Caco-2 (cell line): Measurements from ENCODE around the gene HMCN1. TPM values are rescaled to one million over a fixed set of nuclear protein-coding genes. Genes with fewer than 3 reads are reported as not detected.

Source experiments
- BruUV-seq: library from RNA; stranded (reverse); fragments of 400-500 nt; replicated peaks from 2 replicates; lab custom pipeline; 2021; lab: Mats Ljungman, UMichigan
- CTCF ChIA-PET: fragments of 300-600 bp; sonication (Branson Sonifier 250); formaldehyde crosslinking; loops from one replicate; lab custom pipeline; 2022; ENCODE audit warnings: antibody characterized with exemption; lab: Charles Lee
- POLR2A ChIA-PET: fragments of 300-600 bp; sonication (Branson Sonifier 250); formaldehyde crosslinking; loops from one replicate; lab custom pipeline; 2022; ENCODE audit warnings: antibody characterized with exemption; lab: Charles Lee
- DNase-seq, 2 experiments: peaks; one replicate each; pipeline versions ENCODE4 v3.0.0 to v3.0.0-alpha.2; 2020 to 2022
- H3K27me3 ChIP-seq: replicated peaks from 2 replicates; pipeline ENCODE4 v1.6.0; 2011; ENCODE audit warnings: low read length; ENCODE audit not compliant: control insufficient read depth, insufficient read depth
- H3K36me3 ChIP-seq: 2 replicates; pipeline ENCODE4 v1.5.1; 2011; ENCODE audit warnings: low read length; ENCODE audit not compliant: control insufficient read depth, insufficient read depth
- H3K4me1 ChIP-seq: fragments of 250-450 bp; sonication (Bioruptor Pico); 2 replicates; pipeline ENCODE4 v1.5.1; 2020; ENCODE audit warnings: mild to moderate bottlenecking
- H3K4me3 ChIP-seq: 2 replicates; pipeline ENCODE4 v1.5.1; 2011; ENCODE audit warnings: low read depth, mild to moderate bottlenecking, control low read depth, low read length
- H3K9me3 ChIP-seq: fragments of 250-450 bp; sonication (Bioruptor Pico); 2 replicates; pipeline ENCODE4 v1.5.1; 2020; ENCODE audit warnings: mild to moderate bottlenecking, moderate library complexity
- H3K27ac Mint-ChIP-seq: one replicate; pipeline ENCODE4 v1.8.0; 2022; ENCODE audit warnings: mixed read lengths; ENCODE audit not compliant: unreplicated experiment
- H3K27me3 Mint-ChIP-seq: one replicate; pipeline ENCODE4 v1.8.0; 2022; ENCODE audit warnings: mixed read lengths; ENCODE audit not compliant: insufficient read depth, unreplicated experiment
- H3K36me3 Mint-ChIP-seq: one replicate; pipeline ENCODE4 v1.8.0; 2022; ENCODE audit warnings: mild to moderate bottlenecking, mixed read lengths; ENCODE audit not compliant: insufficient read depth, unreplicated experiment
- H3K4me1 Mint-ChIP-seq: one replicate; pipeline ENCODE4 v1.8.0; 2022; ENCODE audit warnings: low read depth, mixed read lengths; ENCODE audit not compliant: unreplicated experiment
- H3K4me3 Mint-ChIP-seq: one replicate; pipeline ENCODE4 v1.8.0; 2022; ENCODE audit warnings: mild to moderate bottlenecking, moderate library complexity, mixed read lengths; ENCODE audit not compliant: unreplicated experiment
- H3K9me3 Mint-ChIP-seq: one replicate; pipeline ENCODE4 v1.8.0; 2022; ENCODE audit warnings: mixed read lengths; ENCODE audit not compliant: unreplicated experiment
- intact Hi-C: fragments of 100-400 bp; cut with micrococcal nuclease; formaldehyde crosslinking; loops from one replicate; pipeline ENCODE4 v1.10.0; 2022; ENCODE audit not compliant: unreplicated experiment
- total RNA-seq: library from RNA; stranded (reverse); gene quantifications from 2 replicates; pipeline ENCODE4 v1.2.3, GENCODE V29; 2022
- TF ChIP-seq, protein P1 (sequence below), 2 experiments: fragments of 200-600 bp in 1 of 2; IDR thresholded peaks; 1 replicate in 1 of 2; 2 replicates in 1 of 2; pipeline versions ENCODE4 v1.5.1 to v1.8.0; 2011 to 2022; ENCODE audit warnings: antibody characterized with exemption in 1 of 2, control low read depth in 1 of 2, inconsistent platforms in 1 of 2, low read depth in 1 of 2, low read length in 1 of 2, mild to moderate bottlenecking in 1 of 2, moderate library complexity in 1 of 2; ENCODE audit not compliant: insufficient read depth in 1 of 2, severe bottlenecking in 1 of 2, unreplicated experiment in 1 of 2

The HMCN1 gene
- total RNA-seq, 1 experiment from 2014 or later = 0.02 TPM

DNA sequence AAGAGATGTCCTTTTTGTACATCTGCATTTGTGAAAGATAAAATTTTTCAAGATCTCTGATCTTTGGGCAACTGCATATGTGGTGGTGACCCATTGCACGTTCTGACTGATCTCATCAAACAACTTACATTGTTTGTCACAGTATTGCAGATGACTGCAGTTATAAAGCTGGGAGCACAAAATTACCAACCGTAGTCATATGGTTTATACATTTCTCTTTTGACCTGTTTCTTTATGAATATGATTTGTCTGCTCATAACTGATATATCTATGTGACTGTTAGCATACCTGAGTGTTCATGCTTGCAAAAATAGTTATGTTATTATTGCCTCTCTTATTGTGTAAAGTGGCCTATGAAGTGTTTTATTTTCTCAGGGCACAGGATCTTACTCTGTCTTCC is 43.7 kb upstream of the HMCN1 start:
- Histone ChIP-seq H3K4me1 (peaks cover 9% of the 10 kb centered on the region), H3K4me3 (no peak overlapping the region), H3K36me3 (no peaks in the 10 kb centered on the region), H3K27me3 (no peaks in the 10 kb centered on the region), H3K9me3 (no peaks in the 10 kb centered on the region)
- Mint-ChIP-seq H3K4me3 (no peak overlapping the region), H3K9me3 (no peaks in the 10 kb centered on the region), H3K27me3 (peaks cover 4% of the 10 kb centered on the region), H3K36me3 (no peaks in the 10 kb centered on the region), H3K27ac (no peak overlapping the region), H3K4me1 (peaks cover 10% of the 10 kb centered on the region)
- CTCF ChIA-PET = no interaction called here
- TF ChIP-seq, protein P1, sequence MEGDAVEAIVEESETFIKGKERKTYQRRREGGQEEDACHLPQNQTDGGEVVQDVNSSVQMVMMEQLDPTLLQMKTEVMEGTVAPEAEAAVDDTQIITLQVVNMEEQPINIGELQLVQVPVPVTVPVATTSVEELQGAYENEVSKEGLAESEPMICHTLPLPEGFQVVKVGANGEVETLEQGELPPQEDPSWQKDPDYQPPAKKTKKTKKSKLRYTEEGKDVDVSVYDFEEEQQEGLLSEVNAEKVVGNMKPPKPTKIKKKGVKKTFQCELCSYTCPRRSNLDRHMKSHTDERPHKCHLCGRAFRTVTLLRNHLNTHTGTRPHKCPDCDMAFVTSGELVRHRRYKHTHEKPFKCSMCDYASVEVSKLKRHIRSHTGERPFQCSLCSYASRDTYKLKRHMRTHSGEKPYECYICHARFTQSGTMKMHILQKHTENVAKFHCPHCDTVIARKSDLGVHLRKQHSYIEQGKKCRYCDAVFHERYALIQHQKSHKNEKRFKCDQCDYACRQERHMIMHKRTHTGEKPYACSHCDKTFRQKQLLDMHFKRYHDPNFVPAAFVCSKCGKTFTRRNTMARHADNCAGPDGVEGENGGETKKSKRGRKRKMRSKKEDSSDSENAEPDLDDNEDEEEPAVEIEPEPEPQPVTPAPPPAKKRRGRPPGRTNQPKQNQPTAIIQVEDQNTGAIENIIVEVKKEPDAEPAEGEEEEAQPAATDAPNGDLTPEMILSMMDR (IDR thresholded peaks at IDR 0.05; ENCODE audit: insufficient read depth in 1 of 2, low read depth in 1 of 2, low read length in 1 of 2, severe bottlenecking in 1 of 2, unreplicated experiment in 1 of 2) = no peak
- DNase-seq = no peak
- intact Hi-C loops = loop anchor here (10.0 kb wide), 1 partner anchor 646 kb away; the partner anchor contains the start of gene RNF2
- POLR2A ChIA-PET = no interaction called here
- no TSS peak for BruUV-seq

DNA sequence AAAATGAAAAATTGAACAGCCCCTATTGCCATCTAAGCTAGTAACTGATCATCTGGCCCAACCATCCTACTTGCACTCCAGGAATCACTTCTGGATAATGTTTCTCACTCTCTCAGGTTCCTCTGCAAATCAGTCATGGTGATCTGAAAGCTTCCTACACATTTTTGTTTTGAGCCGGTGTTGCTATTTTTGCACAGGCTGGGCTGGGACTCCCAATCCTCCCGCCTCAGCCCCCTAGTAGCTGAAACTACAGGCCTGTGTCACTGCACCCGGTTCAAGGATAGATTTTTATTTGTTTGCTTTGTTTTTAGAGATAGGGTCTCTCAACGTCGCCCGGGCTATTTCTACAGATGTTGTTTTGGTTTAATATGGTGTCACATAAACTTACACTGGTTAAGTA is 40.5 kb upstream of the HMCN1 start:
- H3K4me3 ChIP-seq = no peak overlapping the region
- H3K4me1 Mint-ChIP-seq = peaks cover 10% of the 10 kb centered on the region

DNA sequence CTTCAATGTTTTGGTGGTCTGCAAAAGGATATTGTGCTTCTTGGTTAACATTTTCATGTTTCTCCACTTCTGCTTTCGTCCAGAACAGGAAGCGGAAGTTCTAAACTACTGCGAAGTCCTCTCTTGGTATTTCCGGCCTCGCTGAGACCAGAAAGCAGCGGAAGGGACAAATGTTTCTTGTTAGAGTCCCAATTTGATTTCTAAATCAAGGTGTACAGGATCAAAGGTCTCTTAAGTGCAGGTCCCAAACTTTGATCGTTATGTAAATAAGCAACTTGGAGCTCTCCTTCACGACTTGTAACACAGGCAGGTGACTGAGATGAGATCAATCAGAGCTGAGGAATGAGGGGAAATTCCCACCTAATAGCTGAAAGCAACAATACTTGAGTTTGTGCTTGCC is 40.1 kb upstream of the HMCN1 start:
- no peaks in the 10 kb centered on the region for H3K9me3 Mint-ChIP-seq
- H3K27ac Mint-ChIP-seq = peak overlapping the region; percentile 15
- Histone ChIP-seq H3K36me3 (no peaks in the 10 kb centered on the region), H3K27me3 (no peaks in the 10 kb centered on the region), H3K4me1 (peaks cover 9% of the 10 kb centered on the region), H3K4me3 (no peak overlapping the region), H3K9me3 (no peaks in the 10 kb centered on the region)
- no TSS peak for BruUV-seq
- intact Hi-C loops = loop anchor here (10.0 kb wide), 1 partner anchor 649 kb away; the partner anchor contains the start of gene RNF2
- H3K4me3 Mint-ChIP-seq = no peak overlapping the region
- no peaks in the 10 kb centered on the region for H3K36me3 Mint-ChIP-seq
- TF ChIP-seq, protein P1 (IDR thresholded peaks at IDR 0.05; ENCODE audit: insufficient read depth in 1 of 2, low read depth in 1 of 2, low read length in 1 of 2, severe bottlenecking in 1 of 2, unreplicated experiment in 1 of 2) = no peak
- no peak for DNase-seq
- H3K27me3 Mint-ChIP-seq = no peaks in the 10 kb centered on the region
- peaks cover 10% of the 10 kb centered on the region for H3K4me1 Mint-ChIP-seq
- CTCF ChIA-PET = interaction anchor here (1.0 to 1.1 kb wide), 2 partner anchors 13 to 48 kb away, joined by 3 read pairs; no protein-coding TSS in a partner anchor
- POLR2A ChIA-PET = no interaction called here

More for the DNA sequence above, 40.5 kb upstream of the HMCN1 start:
- intact Hi-C loops = loop anchor here (10.0 kb wide), 1 partner anchor 649 kb away; the partner anchor contains the start of gene RNF2
- POLR2A ChIA-PET = no interaction called here
- Mint-ChIP-seq H3K27me3 (no peaks in the 10 kb centered on the region), H3K36me3 (no peaks in the 10 kb centered on the region), H3K27ac (no peak overlapping the region), H3K9me3 (no peaks in the 10 kb centered on the region), H3K4me3 (no peak overlapping the region)
- BruUV-seq = no TSS peak
- Histone ChIP-seq H3K36me3 (no peaks in the 10 kb centered on the region), H3K9me3 (no peaks in the 10 kb centered on the region), H3K4me1 (peaks cover 9% of the 10 kb centered on the region), H3K27me3 (no peaks in the 10 kb centered on the region)
- CTCF ChIA-PET = interaction anchor here (1.0 kb wide), 1 partner anchor 47 kb away, joined by 3 read pairs; no protein-coding TSS in a partner anchor
- TF ChIP-seq, protein P1 (IDR thresholded peaks at IDR 0.05; ENCODE audit: insufficient read depth in 1 of 2, low read depth in 1 of 2, low read length in 1 of 2, severe bottlenecking in 1 of 2, unreplicated experiment in 1 of 2) = no peak
- DNase-seq = no peak
